ENCODE data around the gene TMEM213.
"Not testable (repeated sequence)": the region's sequence is repeated elsewhere in the genome, so short reads cannot be mapped to it uniquely, and the experiment has no call there.

TMEM213 gene

GRCh38 chr7:138801256-138801655, 3.5 kb downstream of the TMEM213 start:
- TF ChIP-seq EZH2phosphoT487 (IDR thresholded peaks at IDR 0.05; ENCODE audit: borderline replicate concordance, low read length) (no peak), CTCF (IDR thresholded peaks at IDR 0.05; ENCODE audit: low read depth, low read length, poor library complexity, severe bottlenecking) (no peak)
- Histone ChIP-seq H3K4me2 (ENCODE audit: low read length) (no peak overlapping the region), H3K9me3 (ENCODE audit: control insufficient read depth, insufficient read depth, low read length) (no peaks in the 10 kb centered on the region), H3K79me2 (ENCODE audit: control insufficient read depth, low read length) (no peaks in the 10 kb centered on the region), H3K27me3 (ENCODE audit: control insufficient read depth, low read length) (no peaks in the 10 kb centered on the region), H3K27ac (ENCODE audit: low read depth, low read length) (no peak overlapping the region), H3F3A (ENCODE audit: control insufficient read depth, insufficient read depth) (no peaks in the 10 kb centered on the region), H4K20me1 (ENCODE audit: control insufficient read depth, insufficient read depth, low read depth, low read length) (no peaks in the 10 kb centered on the region), H3K4me1 (ENCODE audit: control insufficient read depth, low read length) (no peaks in the 10 kb centered on the region), H3K4me3 (ENCODE audit: low read length) (no peak overlapping the region), H3K36me3 (ENCODE audit: control insufficient read depth, low read length) (no peaks in the 10 kb centered on the region), H3K9me2 (replicated peaks; ENCODE audit: control insufficient read depth, low read length) (no peaks in the 10 kb centered on the region)

- H3K79me2 ChIP-seq (ENCODE audit: control insufficient read depth, low read length) = no peaks in the 10 kb centered on the region
- no peaks in the 10 kb centered on the region for H3K36me3 ChIP-seq (ENCODE audit: control insufficient read depth, low read length)
- no peaks in the 10 kb centered on the region for H3K27me3 ChIP-seq (ENCODE audit: control insufficient read depth, low read length)
- TF ChIP-seq CTCF (IDR thresholded peaks at IDR 0.05; ENCODE audit: low read depth, low read length, poor library complexity, severe bottlenecking) = no peak
- H3K9me3 ChIP-seq (ENCODE audit: control insufficient read depth, insufficient read depth, low read length) = no peaks in the 10 kb centered on the region
- no peak overlapping the region for H3K4me2 ChIP-seq (ENCODE audit: low read length)
- H3K4me3 ChIP-seq (ENCODE audit: low read length) = no peak overlapping the region
- H3K4me1 ChIP-seq (ENCODE audit: control insufficient read depth, low read length) = no peaks in the 10 kb centered on the region
- no peak overlapping the region for H3K27ac ChIP-seq (ENCODE audit: low read depth, low read length)
- H3K9me2 ChIP-seq (replicated peaks; ENCODE audit: control insufficient read depth, low read length) = no peaks in the 10 kb centered on the region
- H3F3A ChIP-seq (ENCODE audit: control insufficient read depth, insufficient read depth) = no peaks in the 10 kb centered on the region
- no peaks in the 10 kb centered on the region for H4K20me1 ChIP-seq (ENCODE audit: control insufficient read depth, insufficient read depth, low read depth, low read length)
Observed at GRCh38 chr7:138802706-138803105, 4.9 kb downstream of the TMEM213 start.

GRCh38 chr7:138804618-138805017, 6.8 kb downstream of the TMEM213 start:
- Histone ChIP-seq H3F3A (ENCODE audit: control insufficient read depth, insufficient read depth) (no peaks in the 10 kb centered on the region), H3K9me3 (ENCODE audit: control insufficient read depth, insufficient read depth, low read length) (no peaks in the 10 kb centered on the region), H3K4me3 (ENCODE audit: low read length) (no peak overlapping the region), H3K27me3 (ENCODE audit: control insufficient read depth, low read length) (no peaks in the 10 kb centered on the region), H3K36me3 (ENCODE audit: control insufficient read depth, low read length) (no peaks in the 10 kb centered on the region), H4K20me1 (ENCODE audit: control insufficient read depth, insufficient read depth, low read depth, low read length) (no peaks in the 10 kb centered on the region), H3K4me1 (ENCODE audit: control insufficient read depth, low read length) (peaks cover 4% of the 10 kb centered on the region; the same call in 1 of the 2 replicates), H3K79me2 (ENCODE audit: control insufficient read depth, low read length) (no peaks in the 10 kb centered on the region), H3K4me2 (ENCODE audit: low read length) (no peak overlapping the region), H3K27ac (ENCODE audit: low read depth, low read length) (no peak overlapping the region), H3K9me2 (replicated peaks; ENCODE audit: control insufficient read depth, low read length) (no peaks in the 10 kb centered on the region)
- TF ChIP-seq EZH2phosphoT487 (IDR thresholded peaks at IDR 0.05; ENCODE audit: borderline replicate concordance, low read length) = no peak
- no peak for TF ChIP-seq CTCF (IDR thresholded peaks at IDR 0.05; ENCODE audit: low read depth, low read length, poor library complexity, severe bottlenecking)

- Histone ChIP-seq H3K27me3 (ENCODE audit: control insufficient read depth, low read length) (no peaks in the 10 kb centered on the region), H3K36me3 (ENCODE audit: control insufficient read depth, low read length) (no peaks in the 10 kb centered on the region), H3K4me1 (ENCODE audit: control insufficient read depth, low read length) (peaks cover 4% of the 10 kb centered on the region; the same call in 1 of the 2 replicates), H3K4me2 (ENCODE audit: low read length) (no peak overlapping the region), H4K20me1 (ENCODE audit: control insufficient read depth, insufficient read depth, low read depth, low read length) (no peaks in the 10 kb centered on the region), H3K4me3 (ENCODE audit: low read length) (no peak overlapping the region), H3F3A (ENCODE audit: control insufficient read depth, insufficient read depth) (no peaks in the 10 kb centered on the region), H3K27ac (ENCODE audit: low read depth, low read length) (no peak overlapping the region), H3K9me3 (ENCODE audit: control insufficient read depth, insufficient read depth, low read length) (no peaks in the 10 kb centered on the region), H3K79me2 (ENCODE audit: control insufficient read depth, low read length) (no peaks in the 10 kb centered on the region), H3K9me2 (replicated peaks; ENCODE audit: control insufficient read depth, low read length) (no peaks in the 10 kb centered on the region)
- no peak for TF ChIP-seq EZH2phosphoT487 (IDR thresholded peaks at IDR 0.05; ENCODE audit: borderline replicate concordance, low read length)
- no peak for TF ChIP-seq CTCF (IDR thresholded peaks at IDR 0.05; ENCODE audit: low read depth, low read length, poor library complexity, severe bottlenecking)
Observed at GRCh38 chr7:138809346-138809745, 11.6 kb downstream of the TMEM213 start.

GRCh38 chr7:138811327-138811726, 13.5 kb downstream of the TMEM213 start:
- H3K4me1 ChIP-seq (ENCODE audit: control insufficient read depth, low read length); H3K9me2 ChIP-seq (replicated peaks; ENCODE audit: control insufficient read depth, low read length); H4K20me1 ChIP-seq (ENCODE audit: control insufficient read depth, insufficient read depth, low read depth, low read length); H3K4me2 ChIP-seq (ENCODE audit: low read length); H3K79me2 ChIP-seq (ENCODE audit: control insufficient read depth, low read length); H3K9me3 ChIP-seq (ENCODE audit: control insufficient read depth, insufficient read depth, low read length); H3F3A ChIP-seq (ENCODE audit: control insufficient read depth, insufficient read depth); H3K4me3 ChIP-seq (ENCODE audit: low read length); H3K27ac ChIP-seq (ENCODE audit: low read depth, low read length); H3K27me3 ChIP-seq (ENCODE audit: control insufficient read depth, low read length); H3K36me3 ChIP-seq (ENCODE audit: control insufficient read depth, low read length): not testable (repeated sequence)

Measured in DOHH2 (cell line).